Measurements from ENCODE around the gene VENTX.

DNA sequence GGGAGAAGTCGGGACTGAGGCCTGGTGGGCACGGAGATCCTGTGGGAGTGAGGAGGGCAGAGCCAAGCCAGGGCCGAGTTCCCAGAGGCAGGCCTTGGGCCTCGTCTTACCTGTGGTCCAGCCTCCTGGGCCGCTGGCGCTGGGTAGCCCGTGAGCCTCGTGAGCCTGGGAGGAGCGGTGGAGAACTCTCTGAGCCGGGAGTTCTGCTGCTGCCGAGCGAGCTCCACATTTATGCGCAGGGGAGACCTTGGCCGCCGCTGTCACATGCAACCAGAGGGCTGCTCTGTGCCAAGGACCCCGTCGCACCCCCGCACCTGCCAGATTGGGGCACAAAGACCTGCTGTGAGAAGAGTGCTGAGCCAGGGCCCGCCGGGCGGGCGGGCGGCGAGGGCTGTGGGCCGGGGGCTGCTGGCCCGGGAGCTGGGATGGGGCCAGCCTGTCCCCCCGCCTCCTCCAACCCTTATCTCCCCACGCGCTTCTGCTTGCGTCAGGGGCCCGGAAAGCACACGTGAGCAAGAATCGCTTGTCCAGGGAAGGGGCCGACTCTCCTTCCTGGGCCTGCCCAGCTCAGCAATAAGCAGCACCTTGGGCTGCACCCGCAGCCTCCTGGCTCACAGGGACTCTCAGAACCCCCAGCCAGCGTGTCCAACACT, 10.2 kb downstream of the VENTX start:
- TF ChIP-seq, protein P1, sequence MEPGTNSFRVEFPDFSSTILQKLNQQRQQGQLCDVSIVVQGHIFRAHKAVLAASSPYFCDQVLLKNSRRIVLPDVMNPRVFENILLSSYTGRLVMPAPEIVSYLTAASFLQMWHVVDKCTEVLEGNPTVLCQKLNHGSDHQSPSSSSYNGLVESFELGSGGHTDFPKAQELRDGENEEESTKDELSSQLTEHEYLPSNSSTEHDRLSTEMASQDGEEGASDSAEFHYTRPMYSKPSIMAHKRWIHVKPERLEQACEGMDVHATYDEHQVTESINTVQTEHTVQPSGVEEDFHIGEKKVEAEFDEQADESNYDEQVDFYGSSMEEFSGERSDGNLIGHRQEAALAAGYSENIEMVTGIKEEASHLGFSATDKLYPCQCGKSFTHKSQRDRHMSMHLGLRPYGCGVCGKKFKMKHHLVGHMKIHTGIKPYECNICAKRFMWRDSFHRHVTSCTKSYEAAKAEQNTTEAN (CRISPR knock-in tag; IDR thresholded peaks at IDR 0.05): no peak
- TF ChIP-seq IRF1 (CRISPR knock-in tag; IDR thresholded peaks at IDR 0.05) (no peak), TCF7 (CRISPR knock-in tag; IDR thresholded peaks at IDR 0.05; ENCODE audit: low read depth) (no peak), NR1H2 (CRISPR knock-in tag; IDR thresholded peaks at IDR 0.05) (no peak), FOXK1 (CRISPR knock-in tag; IDR thresholded peaks at IDR 0.05) (no peak), SMAD3 (CRISPR knock-in tag; IDR thresholded peaks at IDR 0.05; ENCODE audit: borderline replicate concordance) (no peak), ETV6 (CRISPR knock-in tag; IDR thresholded peaks at IDR 0.05) (no peak)
- TF ChIP-seq, protein P2, sequence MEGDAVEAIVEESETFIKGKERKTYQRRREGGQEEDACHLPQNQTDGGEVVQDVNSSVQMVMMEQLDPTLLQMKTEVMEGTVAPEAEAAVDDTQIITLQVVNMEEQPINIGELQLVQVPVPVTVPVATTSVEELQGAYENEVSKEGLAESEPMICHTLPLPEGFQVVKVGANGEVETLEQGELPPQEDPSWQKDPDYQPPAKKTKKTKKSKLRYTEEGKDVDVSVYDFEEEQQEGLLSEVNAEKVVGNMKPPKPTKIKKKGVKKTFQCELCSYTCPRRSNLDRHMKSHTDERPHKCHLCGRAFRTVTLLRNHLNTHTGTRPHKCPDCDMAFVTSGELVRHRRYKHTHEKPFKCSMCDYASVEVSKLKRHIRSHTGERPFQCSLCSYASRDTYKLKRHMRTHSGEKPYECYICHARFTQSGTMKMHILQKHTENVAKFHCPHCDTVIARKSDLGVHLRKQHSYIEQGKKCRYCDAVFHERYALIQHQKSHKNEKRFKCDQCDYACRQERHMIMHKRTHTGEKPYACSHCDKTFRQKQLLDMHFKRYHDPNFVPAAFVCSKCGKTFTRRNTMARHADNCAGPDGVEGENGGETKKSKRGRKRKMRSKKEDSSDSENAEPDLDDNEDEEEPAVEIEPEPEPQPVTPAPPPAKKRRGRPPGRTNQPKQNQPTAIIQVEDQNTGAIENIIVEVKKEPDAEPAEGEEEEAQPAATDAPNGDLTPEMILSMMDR (IDR thresholded peaks at IDR 0.05): no peak
- TF ChIP-seq, protein P3, sequence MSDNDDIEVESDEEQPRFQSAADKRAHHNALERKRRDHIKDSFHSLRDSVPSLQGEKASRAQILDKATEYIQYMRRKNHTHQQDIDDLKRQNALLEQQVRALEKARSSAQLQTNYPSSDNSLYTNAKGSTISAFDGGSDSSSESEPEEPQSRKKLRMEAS (CRISPR knock-in tag; IDR thresholded peaks at IDR 0.05): no peak
